GM18499 (cell line): ENCODE measurements around the gene NUDT21.
"Not testable (repeated sequence)": the region's sequence is repeated elsewhere in the genome, so short reads cannot be mapped to it uniquely, and the experiment has no call there.

ENCODE experiments used
- ATAC-seq: cut with Tn5 transposase; IDR thresholded peaks from one replicate; pipeline ENCODE4 v1.9.1; 2021; ENCODE audit warnings: moderate number of reproducible peaks; ENCODE audit not compliant: insufficient read depth, unreplicated experiment

The NUDT21 gene

GRCh38 chr16:56382901-56383355 is 68.2 kb downstream of the NUDT21 start:
- no peak for ATAC-seq

GRCh38 chr16:56382459-56382858 is 68.7 kb downstream of the NUDT21 start:
- no peak for ATAC-seq

- not testable (repeated sequence) for ATAC-seq
Observed at GRCh38 chr16:56380778-56381485, 70.2 kb downstream of the NUDT21 start.
